Gastroesophageal sphincter (tissue), 4 donors: ENCODE measurements around the gene ITM2B. TPM values are rescaled to one million over a fixed set of nuclear protein-coding genes. Genes with fewer than 3 reads are reported as not detected.

Source experiments
- ATAC-seq: fragments of 150-250 bp; one replicate; pipeline ENCODE4 v1.9.1; 2016; ENCODE audit warnings: mild to moderate bottlenecking, moderate library complexity
- H3K27ac ChIP-seq, 4 donors: fragments of 200-600 bp; sonication (generic) in 3 of 4; 1 replicate in 3 of 4; 2 replicates in 1 of 4; pipeline ENCODE4 v1.5.1; 2016 to 2019
- H3K27me3 ChIP-seq: fragments of 200-600 bp; sonication (generic); one replicate; pipeline ENCODE4 v1.5.1; 2019
- H3K36me3 ChIP-seq, 2 donors: fragments of 200-600 bp; sonication (generic); one replicate each; pipeline ENCODE4 v1.5.1; 2019; ENCODE audit warnings: control low read depth in 1 of 2
- H3K4me1 ChIP-seq, 3 donors: fragments of 200-600 bp; sonication (generic); 1 replicate in 2 of 3; 2 replicates in 1 of 3; pipeline ENCODE4 v1.5.1; 2016 to 2019; ENCODE audit warnings: control low read depth in 2 of 3
- H3K4me3 ChIP-seq, 2 donors: fragments of 200-600 bp; sonication (generic); one replicate each; pipeline ENCODE4 v1.5.1; 2019; ENCODE audit warnings: mild to moderate bottlenecking in 1 of 2, moderate library complexity in 1 of 2
- H3K9me3 ChIP-seq, 3 donors: fragments of 200-600 bp; sonication (generic); one replicate each; pipeline ENCODE4 v1.5.1; 2017 to 2019; ENCODE audit warnings: control low read depth in 2 of 3
- CTCF ChIP-seq, 4 experiments: fragments of 200-600 bp in 2 of 4; fragments of 450-650 bp in 2 of 4; sonication (generic) in 1 of 4; IDR thresholded peaks; one replicate each; pipeline ENCODE4 v1.5.1; 2017 to 2019; ENCODE audit warnings: antibody characterized with exemption in 4 of 4, mild to moderate bottlenecking in 2 of 4, moderate library complexity in 2 of 4
- EP300 ChIP-seq: sonication (generic); formaldehyde crosslinking; IDR thresholded peaks from one replicate; pipeline ENCODE4 v1.6.1; 2017; ENCODE audit warnings: antibody characterized with exemption, mild to moderate bottlenecking
- POLR2A ChIP-seq, 2 donors: fragments of 450-650 bp; IDR thresholded peaks; one replicate each; pipeline ENCODE4 v1.6.1; 2017; ENCODE audit warnings: antibody characterized with exemption in 2 of 2, mild to moderate bottlenecking in 2 of 2, moderate library complexity in 1 of 2
- POLR2AphosphoS5 ChIP-seq: sonication (generic); formaldehyde crosslinking; IDR thresholded peaks from one replicate; pipeline ENCODE4 v1.6.1; 2017; ENCODE audit warnings: antibody characterized with exemption
- WGBS, 2 donors: methylation state at CpG; one replicate each; pipeline ENCODE4 v1.1.5; 2018; ENCODE audit warnings: low coverage in 1 of 2; 5-methylcytosine and 5-hydroxymethylcytosine counted together
- total RNA-seq, 4 donors: library from RNA; depleted of rRNA; stranded (reverse); fragments of >200 nt; gene quantifications; one replicate each; pipeline ENCODE4 v1.1.0, GENCODE V29; 2016

Gene ITM2B
- total RNA-seq, 4 donors from 2014 or later: 263 to 380 (median 300) TPM

- 7 to 27% methylated on average over 2 of the region's 2 CpGs for WGBS, 2 donors
- TF ChIP-seq CTCF (IDR thresholded peaks at IDR 0.05) (no peak), POLR2A (IDR thresholded peaks at IDR 0.05) (no peak), POLR2AphosphoS5 (no peak), EP300 (no peak)
- no peak for ATAC-seq
- Histone ChIP-seq H3K9me3 (no peaks in the 10 kb centered on the region), H3K4me1 (no peaks in the 10 kb centered on the region), H3K4me3 (no peak overlapping the region), H3K27ac (no peak overlapping the region), H3K36me3 (peaks cover 0 to 5% of the 10 kb centered on the region in 2 donors), H3K27me3 (no peaks in the 10 kb centered on the region)
These were observed 45.8 kb downstream of the ITM2B start for GRCh38 chr13:48278806-48279205.

- no peaks in the 10 kb centered on the region for H3K36me3 ChIP-seq
- no peaks in the 10 kb centered on the region for H3K4me1 ChIP-seq
- 50 to 57% methylated on average over 1 of the region's 1 CpG for WGBS, 2 donors
- TF ChIP-seq POLR2A (IDR thresholded peaks at IDR 0.05) (no peak), POLR2AphosphoS5 (no peak), CTCF (IDR thresholded peaks at IDR 0.05) (no peak), EP300 (no peak)
- no peak for ATAC-seq
- no peaks in the 10 kb centered on the region for H3K9me3 ChIP-seq
- no peak overlapping the region for H3K27ac ChIP-seq
- H3K4me3 ChIP-seq: no peak overlapping the region
- H3K27me3 ChIP-seq: no peaks in the 10 kb centered on the region
These were observed 48.5 kb downstream of the ITM2B start for GRCh38 chr13:48281556-48281955.

DNA sequence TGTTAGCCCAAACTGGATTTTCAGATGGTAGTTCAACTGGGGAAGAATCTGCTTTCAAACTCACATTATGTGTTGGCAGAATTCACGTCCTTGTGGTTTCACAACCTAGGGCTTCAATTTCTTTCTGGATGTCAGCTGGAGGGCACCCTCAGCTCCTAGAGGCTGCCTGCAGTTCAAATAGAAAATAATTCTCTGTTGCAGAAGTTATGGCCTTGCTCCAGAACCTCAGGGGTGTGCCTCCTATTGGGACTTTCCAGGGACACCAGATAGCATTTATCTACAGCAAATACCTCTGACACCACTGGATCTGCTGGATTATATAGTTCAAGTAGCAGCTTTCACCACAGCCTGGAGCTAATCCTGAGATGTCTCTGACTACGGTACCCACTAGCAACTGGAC is 58.7 kb downstream of the ITM2B start:
- Histone ChIP-seq H3K27me3 (no peaks in the 10 kb centered on the region), H3K9me3 (no peaks in the 10 kb centered on the region), H3K27ac (no peak overlapping the region), H3K4me3 (no peak overlapping the region), H3K4me1 (no peaks in the 10 kb centered on the region), H3K36me3 (no peaks in the 10 kb centered on the region)
- TF ChIP-seq CTCF (IDR thresholded peaks at IDR 0.05): no peak
- no peak for TF ChIP-seq POLR2AphosphoS5
- no peak for TF ChIP-seq POLR2A (IDR thresholded peaks at IDR 0.05)
- no peak for TF ChIP-seq EP300
- 50 to 53% methylated on average over 1 to 2 of the region's 2 CpGs for WGBS, 2 donors
- ATAC-seq: no peak

DNA sequence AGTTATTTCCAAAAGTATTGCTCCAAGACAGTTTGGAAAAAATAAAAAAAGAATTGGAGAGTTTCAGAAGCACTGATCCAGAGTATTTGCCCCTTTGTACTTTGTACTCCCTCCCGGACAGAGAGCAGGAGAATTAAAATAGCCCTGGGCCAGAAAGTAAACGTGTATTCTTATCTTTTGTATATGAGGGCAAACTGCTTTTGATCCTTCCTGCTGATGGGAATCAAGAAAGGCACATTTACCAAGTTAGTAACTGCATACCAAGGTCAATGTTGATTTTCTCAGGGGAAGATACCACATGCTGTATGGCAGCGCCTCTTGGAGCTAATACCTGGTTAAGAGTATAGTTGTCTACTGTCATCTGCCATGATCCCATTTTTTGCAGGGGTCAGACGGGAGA is 59.6 kb downstream of the ITM2B start:
- no peak for ATAC-seq

More for the DNA sequence above, 59.6 kb downstream of the ITM2B start:
- TF ChIP-seq POLR2AphosphoS5: no peak
- TF ChIP-seq EP300: no peak
- TF ChIP-seq CTCF (IDR thresholded peaks at IDR 0.05): no peak
- no peak for TF ChIP-seq POLR2A (IDR thresholded peaks at IDR 0.05)
- Histone ChIP-seq H3K9me3 (no peaks in the 10 kb centered on the region), H3K27me3 (no peaks in the 10 kb centered on the region), H3K4me1 (no peaks in the 10 kb centered on the region), H3K4me3 (no peak overlapping the region), H3K27ac (no peak overlapping the region), H3K36me3 (no peaks in the 10 kb centered on the region)
- WGBS, 2 donors: 68 to 86% methylated on average over 4 of the region's 4 CpGs
